Hepatic stellate cell (primary cell): ENCODE results near the gene R3HDM2.
A peak's percentile ranks its signal among the peaks of the same experiment; 100 is the strongest.

Experiments used
- DNase-seq: peaks from one replicate; pipeline ENCODE4 v3.0.0; 2011; ENCODE audit warnings: low spot score

R3HDM2 gene

DNA sequence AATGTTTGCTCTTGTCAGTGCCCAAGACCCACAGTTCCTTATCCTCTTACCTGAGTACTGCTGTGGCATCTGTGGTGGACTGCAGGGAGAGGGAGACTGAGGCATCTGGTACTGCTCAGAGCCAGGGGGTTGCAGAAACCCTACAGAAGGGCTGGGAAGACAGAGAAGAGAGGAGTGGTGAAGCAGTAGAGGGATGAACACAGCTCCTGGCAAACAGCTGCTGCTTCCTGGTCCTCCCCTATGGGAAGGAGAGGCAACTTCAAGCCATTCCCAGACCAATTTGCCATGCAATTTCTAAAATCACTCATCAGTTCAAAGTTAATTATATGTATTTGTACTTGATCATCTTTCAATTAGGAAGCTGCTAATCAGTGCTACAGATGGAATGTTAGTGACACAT is 164.2 kb downstream of the R3HDM2 start:
- DNase-seq, result no peak

DNA sequence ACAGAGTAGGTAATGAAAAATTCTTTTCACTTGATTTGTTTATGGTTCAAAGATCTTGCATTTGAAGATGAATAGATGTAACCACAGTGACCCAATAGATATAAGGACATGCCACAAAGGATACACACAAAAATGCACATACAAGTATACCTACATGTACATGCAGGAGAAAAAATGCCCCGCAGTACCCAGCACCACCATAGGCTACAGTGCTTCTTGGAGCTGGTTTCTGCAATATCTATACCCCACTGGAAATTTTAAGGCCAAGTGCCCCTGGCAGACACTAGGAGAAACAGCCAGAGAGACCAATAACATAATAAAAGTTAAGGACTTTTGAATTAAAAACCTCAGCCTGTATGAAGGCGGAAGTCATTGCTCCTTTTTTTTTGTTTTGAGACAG is 167.7 kb downstream of the R3HDM2 start:
- DNase-seq, result no peak

DNA sequence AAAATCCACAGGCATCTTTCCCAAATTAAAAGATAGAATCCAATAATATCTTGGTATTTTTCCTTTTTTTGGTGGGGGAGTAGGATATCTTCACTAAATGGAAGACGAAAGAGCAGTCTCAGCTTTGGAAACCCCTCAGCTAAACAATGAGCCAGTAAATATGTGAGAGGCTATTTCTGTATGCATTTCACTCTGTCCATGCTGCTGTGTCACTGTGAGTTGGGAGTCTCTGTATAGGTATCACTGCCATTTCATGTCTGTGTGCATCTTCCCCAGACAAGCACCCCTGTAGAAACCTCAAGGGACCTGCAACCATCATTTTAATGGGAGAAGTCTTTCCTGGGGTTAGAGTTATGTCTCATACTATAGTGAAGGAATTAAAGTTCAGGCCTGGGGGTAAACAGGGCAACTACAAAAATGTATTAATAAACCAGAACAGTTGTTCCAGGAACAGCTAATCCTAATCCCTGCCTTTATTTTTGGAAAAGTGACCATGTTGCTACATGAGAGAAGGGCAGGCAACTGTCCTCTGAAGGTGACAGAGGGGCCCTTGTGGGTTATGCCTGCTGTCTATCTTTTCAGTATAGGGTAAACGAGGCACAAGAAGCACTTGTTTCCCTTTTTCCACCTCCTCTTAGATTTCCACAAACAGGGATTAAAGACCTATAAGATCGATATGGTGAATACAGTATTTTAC is 168.6 kb downstream of the R3HDM2 start:
- no peak for DNase-seq

DNA sequence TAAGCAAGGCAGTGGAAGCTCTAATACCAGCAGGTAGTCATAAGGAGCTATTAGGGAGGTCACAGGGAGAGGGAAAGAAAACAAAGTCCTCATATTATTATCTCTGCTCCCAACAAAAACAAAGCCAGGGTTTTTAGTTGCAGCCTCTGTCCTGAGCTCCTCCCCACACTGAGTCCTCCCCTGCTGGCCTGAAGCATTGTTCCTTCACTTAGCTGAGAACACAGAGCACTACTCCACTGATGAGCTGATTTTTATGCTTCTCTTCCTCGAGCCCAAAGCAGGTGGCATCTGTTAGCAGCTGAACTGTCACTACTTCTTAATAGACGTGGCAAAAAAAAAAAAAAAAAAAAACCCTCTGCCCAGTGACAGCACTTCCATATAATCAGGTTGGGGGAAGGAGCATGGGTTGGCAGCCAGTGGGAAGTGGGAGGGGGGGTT is 169.4 kb downstream of the R3HDM2 start:
- DNase-seq, result no peak

DNA sequence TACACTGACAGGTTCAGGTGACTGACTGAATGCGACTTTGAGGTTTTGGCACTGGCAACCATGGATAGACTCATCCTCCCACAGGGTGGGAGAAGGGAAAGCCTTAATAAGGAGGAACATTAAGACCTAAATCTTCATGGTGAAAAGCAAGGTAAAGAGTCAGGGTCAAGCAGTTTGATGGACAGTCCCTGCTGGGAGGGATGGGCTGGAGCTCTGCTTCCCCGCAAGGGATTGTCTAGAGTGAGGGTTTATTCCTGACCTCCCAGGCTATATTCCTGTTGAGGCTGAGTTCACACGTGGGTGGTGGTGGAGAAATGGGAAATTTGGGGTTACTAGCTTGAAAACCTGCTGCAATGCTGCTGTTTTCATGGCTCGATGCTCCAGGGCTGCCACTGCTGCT is 170.5 kb downstream of the R3HDM2 start:
- no peak for DNase-seq

DNA sequence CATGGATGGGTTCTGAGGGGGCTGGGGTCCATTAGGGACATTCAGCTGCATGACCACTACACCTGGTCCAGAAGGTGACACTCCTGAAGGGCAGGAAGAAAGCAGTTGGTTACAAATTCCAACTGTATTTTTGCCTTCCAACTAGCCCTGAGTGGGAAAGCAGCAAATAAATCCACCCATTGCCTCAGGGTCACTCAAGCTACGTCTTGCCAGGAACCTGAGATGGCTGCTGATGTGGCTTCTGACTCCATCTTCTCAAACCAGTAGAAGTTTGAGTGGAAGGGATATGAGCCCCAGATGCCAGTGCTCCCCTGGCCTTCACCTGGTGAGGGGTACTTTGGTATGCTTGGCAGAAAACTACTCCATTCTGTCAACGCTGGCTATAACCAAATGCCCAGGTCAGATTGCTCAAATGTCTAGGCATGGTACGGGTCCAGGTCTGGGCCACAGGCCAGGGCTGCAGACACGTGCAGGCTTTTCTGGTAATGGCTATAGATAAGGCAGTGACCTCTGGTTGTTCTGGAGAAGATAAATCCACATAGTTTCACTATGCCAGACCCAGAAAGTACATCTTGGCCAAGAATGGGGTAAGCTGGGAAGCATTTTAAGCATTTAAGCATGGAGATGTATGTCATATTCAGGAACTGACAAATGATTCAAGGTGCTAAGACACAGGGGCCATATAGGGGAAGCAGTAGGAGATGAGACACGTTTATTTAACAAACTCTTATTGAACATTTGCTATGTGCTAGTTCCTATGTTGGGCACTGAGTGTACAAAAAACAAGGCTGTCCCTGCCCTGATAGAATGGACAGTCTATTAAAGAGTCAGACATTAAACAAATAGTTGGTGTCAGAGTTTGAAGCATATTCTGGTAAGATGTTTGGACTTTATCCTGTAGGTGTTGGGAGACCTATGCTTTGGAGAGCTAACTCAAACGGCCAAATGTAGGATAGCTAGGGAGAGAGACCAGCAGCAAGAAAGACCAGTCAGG is 171.6 kb downstream of the R3HDM2 start:
- no peak for DNase-seq

DNA sequence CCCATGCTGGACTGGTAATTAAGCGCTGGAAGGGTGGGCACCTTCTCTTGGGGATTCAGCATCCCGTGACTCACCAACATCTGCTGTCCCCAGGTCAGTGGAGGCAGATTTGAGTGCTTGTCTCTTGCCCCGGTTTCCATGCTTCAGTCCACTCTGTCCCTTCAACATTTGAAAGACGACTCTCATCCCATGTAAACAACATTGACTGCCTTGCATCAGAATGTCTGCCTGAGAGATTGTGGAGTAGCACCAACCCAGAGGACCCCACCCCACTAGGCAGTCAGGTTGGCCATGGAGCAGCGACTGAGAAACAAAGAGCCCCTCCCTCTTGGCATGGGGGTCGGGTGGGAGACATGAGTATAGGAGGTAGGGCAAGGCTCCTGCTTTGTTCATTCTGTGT is 174.9 kb downstream of the R3HDM2 start:
- no peak for DNase-seq

DNA sequence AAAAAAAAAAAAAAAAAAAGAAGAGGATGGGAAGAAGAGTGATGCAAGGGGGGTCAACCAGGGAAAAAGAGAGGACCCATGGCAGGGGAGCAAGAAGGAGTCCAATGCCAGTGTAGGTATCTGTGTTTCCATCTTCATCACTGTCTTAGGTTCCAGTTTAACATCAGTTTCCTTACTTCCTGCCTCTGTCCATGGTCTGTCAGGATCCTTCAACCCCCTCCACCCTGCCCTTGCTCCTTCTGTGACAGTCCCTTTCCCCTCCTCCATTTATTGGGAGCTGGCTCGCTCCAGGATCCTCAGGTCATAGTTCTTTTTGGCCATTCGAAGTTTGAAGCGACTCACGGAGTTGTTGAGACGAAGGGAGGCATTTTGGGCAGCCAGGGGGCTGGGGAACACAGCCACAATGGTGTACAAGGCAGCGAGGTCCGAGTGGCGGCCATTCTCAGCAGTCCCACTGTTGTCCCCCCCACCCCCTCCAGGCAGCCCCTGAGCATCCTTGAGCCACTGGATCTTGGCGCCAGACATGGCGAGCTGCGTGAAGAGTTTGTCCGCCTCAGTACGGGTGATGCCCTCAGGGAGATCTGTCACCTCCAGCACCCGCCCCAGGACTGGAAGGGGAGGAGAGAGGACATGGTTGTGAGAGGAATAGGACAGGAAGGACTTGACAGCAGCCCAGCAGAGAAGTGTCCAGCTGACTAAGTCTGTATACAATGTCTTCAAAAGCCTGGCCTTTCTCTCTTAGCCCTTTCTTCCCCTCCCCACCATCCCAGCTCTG is 176.2 kb downstream of the R3HDM2 start:
- DNase-seq, result no peak

DNA sequence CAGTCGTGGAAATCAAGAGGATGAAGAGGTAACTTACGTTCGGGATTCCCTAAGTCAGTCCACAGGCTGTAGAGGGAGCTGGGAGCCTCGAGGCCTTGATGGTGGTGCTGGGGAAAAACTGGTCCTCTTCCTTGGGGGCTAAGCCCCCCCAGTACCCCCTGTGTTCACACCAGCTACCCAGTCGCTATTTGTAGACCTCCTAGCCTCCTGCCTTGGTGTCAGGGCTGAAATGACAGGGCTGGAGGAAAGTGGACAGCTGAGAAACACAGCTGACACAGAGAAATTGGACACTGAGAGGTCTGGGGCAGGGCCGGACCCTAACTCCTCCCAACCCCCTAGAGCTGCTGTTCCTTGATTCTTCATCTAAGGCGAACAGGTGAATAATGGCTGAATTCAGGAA is 179.9 kb downstream of the R3HDM2 start, which contains the start of gene STAC3:
STAC3 (minus strand) TSS at position 232 of the 400 bp plus-strand sequence. CDS start 1,551 bp downstream, outside the sequence.
- DNase-seq, result no peak

DNA sequence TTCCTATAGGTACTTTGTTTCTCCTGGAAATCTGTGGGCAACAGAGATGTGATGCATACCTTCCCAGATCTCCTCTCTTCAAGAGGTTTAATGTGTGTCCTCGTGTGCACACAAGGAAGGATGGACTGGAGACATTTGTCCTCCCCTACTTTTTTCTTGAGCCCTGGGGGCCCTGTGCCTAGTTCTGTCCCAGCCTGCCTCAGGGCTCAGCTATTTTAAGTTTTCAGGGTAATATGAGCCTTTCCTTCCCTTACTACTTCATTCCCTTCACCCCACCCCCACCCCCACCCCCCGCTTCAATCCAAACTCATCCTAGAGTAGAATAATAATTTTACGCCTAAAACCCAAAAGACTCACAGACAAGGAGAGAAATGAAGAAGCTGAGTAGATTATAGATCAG is 180.3 kb downstream of the R3HDM2 start:
- DNase-seq, result no peak

DNA sequence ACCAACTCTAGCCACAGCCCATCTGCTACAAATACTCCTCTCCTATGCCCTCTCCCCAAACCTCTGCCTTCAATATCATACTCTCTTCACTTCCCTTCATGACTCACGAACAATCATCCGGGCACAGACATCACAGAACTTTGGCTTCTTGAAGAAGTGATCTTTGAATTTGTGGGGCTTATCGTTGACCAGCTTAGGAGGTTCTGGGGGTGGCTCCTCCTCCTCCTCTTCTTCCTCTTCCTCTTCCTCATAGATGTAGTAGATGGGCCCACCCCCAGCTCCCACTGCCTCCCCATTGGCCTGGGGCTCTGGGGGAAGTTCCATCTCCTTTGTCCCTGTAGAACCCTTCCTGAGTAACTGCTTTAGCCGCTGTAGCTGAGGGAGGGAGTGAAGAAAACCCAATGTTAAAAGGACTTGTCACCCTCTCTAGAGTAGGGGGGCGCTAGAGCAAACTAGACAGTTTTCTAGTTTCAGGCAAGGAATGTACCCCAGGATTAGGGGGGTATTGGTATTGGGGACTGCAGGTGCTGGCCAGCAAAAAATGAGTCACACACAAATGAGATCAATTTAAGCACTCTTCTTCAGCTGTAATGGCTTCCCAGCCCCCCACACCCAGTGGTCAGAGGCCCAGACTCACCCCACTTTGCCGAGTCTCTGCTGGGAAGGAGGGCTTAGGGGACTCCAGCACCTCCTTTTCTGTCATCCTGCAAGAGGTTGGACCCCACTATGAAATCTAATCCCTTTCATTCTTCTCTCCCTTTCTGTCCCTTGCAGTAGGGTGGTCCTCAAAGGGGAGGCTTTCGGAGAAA is 181.7 kb downstream of the R3HDM2 start:
- no peak for DNase-seq

DNA sequence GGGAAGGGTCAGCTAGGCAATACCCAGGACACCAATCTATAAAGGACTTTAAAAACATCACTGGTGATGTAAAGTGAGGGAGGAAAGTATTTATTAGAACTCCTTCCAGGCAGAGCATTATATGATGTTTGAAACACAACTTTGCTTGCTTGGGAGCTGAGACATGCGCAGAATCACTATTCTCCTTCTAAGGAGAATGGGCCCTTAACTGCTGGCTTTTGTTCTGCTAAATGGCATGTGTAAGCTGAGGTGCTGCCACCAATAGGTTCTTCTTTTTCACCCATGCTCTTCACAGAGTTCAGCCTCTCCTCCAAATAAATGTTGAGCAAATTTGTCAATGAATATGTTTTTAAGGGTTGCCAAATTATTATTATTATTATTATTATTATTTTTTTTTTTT is 183.8 kb downstream of the R3HDM2 start:
- no peak for DNase-seq

DNA sequence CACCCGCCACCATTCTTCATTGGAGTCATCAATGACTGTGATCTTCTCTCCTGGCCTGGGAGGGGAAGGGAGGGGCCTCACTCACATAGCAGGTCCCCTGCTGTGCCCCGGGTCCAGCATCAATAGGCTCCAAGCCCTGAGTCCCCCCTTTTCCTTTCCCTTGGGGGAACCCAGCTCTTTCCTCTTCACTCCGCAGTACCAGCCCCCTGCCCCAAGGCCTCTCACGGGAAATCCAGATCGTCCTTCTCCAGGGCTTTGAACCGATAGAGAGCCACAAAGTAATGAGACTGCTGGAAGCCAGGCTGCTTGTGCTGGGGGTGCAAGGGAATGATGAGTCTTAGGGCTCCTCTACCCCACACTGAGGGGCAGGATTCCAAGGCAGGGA is 186.5 kb downstream of the R3HDM2 start:
- DNase-seq, result no peak

DNA sequence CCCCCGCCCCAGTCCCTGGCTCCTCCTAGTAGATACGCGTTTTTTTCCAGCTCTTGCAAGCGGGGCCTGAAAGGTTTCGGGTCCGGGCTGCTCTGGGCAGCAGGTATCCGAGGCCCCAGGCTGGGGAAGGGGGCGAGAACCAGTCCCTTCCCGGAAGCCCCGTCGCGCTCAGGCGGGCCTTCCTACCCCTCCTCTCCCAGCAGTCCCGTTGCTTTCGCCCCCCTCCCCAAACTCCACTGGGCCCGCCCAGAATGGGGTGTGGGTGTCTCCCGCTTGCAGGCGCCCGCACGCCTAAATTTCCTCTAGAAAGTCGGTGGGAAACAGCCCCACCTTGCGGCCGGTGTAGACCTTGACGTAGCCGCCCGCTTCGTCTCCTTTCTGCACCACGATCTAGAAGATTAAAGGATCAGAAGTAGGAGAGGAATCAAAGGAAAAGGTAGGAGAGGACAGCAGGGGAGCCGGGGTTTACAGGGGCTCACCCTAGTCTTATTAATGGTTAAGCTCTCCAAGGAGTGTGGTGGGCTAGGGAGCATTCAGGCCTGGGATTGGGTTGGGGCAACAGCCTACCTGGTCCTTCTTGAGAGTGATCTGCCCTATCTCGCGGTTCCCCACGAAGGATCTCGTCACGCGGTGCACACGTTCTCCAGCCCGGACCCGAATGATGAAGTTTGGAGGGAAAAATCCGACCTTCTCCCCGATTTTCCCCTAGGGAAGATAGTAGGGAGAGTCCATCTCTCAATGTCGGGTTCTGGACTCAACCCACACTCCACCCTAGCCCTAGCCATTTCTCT is 187.1 kb downstream of the R3HDM2 start:
- DNase-seq, result peak; percentile 83

DNA sequence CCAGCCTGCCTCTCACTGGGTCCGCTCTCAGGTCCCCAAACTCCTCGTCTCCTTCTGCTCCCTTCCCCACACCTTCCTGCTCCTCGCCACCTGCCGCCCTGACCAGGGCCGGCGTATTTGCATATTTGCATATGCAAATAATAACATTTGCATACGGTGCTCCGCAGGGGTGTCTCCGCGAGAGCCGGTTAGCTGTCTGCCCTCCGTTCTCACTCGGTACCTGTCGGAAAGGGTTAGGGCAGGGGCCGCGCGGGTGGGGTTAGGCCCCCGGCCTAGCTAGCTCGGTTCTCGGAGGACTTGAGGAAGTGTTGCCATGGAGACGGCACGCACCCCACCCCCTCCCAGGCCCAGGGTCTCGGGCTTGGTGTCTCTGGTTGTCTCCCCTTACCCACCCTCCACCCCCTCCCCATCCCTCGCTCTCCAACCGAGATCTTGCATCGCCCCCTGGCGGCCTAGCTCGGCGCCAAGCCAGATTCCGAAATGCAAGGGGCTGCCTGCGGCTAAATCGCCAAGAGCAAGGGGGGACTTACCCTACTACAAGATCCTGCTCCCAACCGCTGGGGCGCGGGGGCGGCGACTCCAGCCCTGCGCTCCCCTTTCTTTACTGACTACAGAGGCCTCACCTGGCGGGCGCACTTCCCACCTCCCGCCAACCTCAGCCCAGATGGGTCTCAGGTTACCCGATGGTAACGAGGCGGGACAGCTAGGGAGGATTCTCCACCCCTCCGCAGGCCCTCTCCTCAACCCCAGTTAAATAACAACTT is 188.0 kb downstream of the R3HDM2 start:
- DNase-seq, result peak; percentile 66

DNA sequence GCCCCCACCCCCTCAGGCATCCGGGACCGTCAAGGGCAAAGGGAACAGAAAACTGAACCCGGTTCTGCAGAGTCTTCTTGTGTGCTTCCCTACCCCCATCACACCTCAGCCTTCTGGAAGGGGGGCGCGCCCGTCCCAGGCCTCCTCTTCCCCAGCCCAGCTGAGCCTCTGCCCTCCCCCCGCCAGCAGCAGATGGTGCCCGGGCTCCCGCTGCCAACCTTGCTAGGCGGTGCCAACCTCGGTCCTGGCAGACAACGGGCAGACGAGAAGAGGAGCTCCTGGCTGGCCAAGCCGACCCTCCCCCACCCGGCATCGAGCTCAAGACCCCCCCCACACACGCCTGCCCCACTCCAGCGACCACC is 188.5 kb downstream of the R3HDM2 start:
- DNase-seq, result no peak

DNA sequence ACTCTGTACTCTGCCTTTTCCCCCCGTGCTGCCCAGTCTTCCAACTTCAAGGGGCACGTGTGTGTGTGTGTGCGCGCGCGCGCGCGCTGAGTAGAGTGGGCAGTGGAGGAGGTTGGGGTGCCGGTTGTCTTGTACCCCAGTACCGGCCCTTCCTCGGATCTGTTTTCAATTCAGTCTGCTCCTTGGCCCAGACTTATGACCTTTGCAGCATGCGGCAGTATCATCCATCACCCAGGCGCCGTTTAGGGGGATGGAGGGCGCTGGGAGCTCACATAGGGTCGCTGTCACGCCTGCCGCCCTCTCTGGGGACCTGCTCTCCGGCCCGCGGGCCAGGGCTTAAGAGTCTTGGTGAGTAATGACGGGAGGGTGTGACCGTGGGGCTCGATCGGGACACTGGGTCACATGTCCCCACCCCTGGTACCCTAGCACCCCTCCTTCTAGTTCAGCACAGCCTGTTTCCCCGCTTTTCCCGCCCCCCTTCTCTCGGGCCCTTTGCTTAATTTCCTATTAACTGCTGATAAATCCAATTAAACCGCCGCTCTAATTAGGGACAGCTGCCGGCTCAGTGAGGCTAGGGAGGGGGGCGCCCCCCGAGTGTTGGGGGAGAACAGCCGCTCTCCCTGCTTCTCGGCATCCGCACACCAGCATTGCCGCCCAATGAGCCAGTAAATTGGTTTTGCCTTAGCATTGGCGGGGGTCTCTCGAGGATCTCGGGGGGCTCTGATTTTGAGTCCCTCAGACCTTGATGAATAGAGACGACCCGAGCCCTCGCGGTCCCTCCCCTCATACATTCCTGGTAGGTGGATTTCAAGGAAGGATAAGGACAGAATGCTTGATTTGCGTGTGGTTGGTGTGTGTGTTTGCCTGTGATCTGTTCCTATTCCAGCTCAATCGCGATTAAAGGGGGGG is 189.2 kb downstream of the R3HDM2 start:
- DNase-seq, result no peak

DNA sequence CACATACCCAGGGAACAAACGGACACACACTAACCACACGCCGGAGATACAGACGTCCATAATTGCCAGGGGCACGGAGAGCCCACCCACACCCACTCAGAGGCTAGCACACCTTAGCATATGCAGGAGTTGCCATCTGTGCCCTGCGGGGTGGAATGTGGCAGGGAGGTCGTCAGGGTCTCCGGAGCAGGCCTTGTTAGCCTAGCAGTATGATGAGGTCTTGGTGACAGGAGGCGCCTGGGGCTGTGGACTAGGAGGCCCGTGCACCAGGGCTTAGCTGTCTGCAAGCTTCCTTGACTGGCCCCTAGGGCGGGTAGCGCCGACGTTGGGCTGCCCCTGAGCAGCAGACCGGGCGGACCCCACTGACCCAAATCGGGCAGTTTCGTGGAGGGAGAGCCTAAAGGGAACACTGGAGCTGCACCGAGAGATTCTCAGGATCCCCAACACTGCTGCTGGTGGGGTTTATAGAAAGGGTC is 189.9 kb downstream of the R3HDM2 start:
- DNase-seq, result peak; percentile 60
